Measurements from ENCODE around the gene ADAM17.

DNA sequence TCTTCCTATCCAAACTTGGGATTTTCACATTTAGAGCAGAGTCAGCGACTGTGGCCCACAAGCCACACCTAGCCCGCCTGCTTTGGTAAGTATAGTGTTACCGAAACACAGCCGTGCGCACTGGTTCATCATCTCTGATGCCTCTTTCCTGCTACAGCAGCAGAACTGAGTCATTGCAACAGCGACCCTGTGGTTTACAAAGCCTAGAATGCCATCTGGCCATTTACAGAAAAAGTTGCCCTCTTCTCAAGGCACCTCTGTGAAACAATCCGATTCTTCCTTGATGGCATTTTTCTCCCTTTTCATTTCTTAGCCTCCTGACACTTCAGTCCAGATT is 92.0 kb downstream of the ADAM17 start:
- TF ChIP-seq, protein P1, sequence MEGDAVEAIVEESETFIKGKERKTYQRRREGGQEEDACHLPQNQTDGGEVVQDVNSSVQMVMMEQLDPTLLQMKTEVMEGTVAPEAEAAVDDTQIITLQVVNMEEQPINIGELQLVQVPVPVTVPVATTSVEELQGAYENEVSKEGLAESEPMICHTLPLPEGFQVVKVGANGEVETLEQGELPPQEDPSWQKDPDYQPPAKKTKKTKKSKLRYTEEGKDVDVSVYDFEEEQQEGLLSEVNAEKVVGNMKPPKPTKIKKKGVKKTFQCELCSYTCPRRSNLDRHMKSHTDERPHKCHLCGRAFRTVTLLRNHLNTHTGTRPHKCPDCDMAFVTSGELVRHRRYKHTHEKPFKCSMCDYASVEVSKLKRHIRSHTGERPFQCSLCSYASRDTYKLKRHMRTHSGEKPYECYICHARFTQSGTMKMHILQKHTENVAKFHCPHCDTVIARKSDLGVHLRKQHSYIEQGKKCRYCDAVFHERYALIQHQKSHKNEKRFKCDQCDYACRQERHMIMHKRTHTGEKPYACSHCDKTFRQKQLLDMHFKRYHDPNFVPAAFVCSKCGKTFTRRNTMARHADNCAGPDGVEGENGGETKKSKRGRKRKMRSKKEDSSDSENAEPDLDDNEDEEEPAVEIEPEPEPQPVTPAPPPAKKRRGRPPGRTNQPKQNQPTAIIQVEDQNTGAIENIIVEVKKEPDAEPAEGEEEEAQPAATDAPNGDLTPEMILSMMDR (IDR thresholded peaks at IDR 0.05), result no peak
- TF ChIP-seq JUN (IDR thresholded peaks at IDR 0.05) (no peak), ESRRA (IDR thresholded peaks at IDR 0.05; ENCODE audit: borderline replicate concordance, low read length) (no peak), SMC3 (IDR thresholded peaks at IDR 0.05) (no peak), POLR2A (IDR thresholded peaks at IDR 0.05; ENCODE audit: low read length) (no peak)
